Measurements from ENCODE around the gene ALPI.
"Not testable (repeated sequence)": the region's sequence is repeated elsewhere in the genome, so short reads cannot be mapped to it uniquely, and the experiment has no call there.

The ALPI gene

DNA sequence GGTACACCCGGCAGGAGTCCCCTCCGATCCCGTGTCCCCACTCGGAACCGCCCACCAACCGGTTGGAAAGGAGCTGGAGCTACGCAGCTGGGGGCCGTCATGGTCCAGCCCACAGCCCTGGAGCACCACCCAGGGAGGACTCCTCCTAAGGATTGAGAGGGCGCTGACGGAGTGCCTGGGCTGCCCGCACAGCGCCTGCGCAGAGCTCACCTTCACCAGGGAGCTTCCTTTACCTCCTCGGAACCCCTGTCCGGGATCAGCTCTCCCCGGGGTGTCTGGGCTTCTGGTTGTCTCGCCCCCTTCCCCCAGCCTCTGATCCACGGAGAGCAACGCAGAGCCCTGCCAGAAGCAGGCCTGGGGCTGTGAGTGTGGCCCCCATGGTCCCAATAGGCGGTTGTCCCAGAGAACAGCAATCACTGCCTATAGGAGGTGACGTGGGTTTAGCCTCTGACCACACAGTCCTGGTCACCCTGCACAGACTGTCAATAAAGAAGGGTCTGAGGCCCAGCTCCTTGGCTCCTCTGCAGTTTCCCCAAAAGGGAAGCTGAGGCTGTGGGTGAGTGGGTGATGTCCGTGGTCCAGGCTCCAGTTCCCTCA is 34.7 kb upstream of the ALPI start:
- no peak for DNase-seq

DNA sequence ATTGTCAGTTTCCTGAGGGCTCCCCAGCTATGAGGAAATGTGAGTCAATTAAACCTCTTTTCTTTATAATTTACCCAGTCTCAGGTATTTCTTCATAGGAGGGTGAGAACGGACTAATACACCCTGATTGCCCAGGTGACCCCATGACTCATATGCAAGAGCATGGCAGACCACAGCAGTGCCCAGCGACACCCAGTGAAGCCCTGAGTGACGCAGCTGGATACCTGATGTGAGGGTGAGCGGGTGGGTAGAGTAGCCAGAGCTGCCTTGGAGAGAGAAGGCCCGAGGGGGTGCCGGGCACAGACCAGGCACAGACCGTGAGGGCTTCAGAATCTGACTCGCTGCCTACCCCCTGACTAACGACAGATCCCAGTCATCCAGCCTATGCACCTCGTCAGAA is 33.9 kb upstream of the ALPI start:
- no peak for DNase-seq

DNA sequence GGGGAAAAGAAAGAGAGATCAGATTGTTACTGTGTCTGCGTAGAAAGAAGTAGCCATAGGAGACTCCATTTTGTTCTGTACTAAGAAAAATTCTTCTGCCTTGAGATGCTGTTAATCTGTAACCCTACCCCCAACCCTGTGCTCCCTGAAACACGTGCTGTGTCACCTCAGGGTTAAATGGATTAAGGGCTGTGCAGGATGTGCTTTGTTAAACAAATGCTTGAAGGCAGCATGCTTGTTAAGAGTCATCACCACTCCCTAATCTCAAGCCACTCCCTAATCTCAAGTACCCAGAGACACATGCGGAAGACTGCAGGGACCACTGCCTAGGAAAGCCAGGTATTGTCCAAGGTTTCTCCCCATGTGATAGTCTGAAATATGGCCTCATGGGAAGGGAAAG is 33.0 kb upstream of the ALPI start:
- not testable (repeated sequence) for DNase-seq

DNA sequence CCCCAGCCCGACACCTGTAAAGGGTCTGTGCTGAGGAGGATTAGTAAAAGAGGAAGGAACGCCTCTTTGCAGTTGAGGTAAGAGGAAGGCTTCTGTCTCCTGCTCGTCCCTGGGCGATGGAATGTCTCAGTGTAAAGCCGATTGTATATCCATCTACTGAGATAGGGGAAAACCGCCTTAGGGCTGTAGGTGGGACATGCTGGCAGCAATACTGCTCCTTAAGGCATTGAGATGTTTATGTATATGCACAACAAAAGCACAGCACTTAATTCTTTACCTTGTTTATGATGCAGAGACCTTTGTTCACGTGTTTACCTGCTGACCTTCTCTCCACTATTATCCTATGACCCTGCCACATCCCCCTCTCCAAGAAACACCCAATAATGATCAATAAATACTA is 32.5 kb upstream of the ALPI start:
- not testable (repeated sequence) for DNase-seq

DNA sequence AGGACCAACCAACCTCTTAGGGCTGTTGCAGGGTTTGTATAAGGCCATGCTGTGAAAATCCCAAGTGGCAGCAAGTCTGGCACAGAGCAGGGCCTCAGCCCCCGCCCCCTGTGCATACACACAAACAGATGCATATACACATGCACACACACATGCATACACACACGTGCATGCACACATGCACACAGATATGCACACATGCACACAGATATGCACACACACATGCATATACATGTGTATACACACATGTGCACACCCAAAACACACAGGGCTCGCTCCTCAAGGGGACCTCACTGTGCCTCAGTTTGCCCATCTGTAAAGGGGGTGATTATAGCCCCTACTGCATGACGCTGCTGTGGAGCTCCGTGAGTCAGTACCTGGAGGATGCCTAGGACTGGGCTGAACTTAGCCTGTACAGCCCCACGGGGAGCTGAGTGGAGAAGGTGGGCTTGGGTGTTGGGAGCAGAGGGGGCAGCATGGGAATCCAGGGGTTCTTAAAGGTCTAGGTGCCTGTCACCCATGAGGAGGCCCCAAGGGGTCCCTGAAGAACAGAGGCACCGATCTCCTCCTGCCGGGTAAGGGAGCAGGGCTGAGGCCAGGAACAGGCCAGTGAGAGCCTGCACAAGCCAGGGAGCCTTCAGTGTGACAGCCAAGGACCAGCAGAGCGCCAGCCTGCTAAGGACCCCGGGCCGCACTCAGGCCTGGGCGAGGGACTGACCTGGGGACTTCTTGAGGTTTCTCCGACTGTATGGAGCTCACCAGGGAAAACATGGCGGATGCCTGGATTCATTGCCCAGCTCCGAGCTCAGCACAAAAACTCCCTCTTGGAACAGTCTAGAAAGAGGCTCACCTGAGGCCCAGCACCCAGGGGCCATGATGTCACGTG is 24.0 kb upstream of the ALPI start:
- DNase-seq, result no peak

DNA sequence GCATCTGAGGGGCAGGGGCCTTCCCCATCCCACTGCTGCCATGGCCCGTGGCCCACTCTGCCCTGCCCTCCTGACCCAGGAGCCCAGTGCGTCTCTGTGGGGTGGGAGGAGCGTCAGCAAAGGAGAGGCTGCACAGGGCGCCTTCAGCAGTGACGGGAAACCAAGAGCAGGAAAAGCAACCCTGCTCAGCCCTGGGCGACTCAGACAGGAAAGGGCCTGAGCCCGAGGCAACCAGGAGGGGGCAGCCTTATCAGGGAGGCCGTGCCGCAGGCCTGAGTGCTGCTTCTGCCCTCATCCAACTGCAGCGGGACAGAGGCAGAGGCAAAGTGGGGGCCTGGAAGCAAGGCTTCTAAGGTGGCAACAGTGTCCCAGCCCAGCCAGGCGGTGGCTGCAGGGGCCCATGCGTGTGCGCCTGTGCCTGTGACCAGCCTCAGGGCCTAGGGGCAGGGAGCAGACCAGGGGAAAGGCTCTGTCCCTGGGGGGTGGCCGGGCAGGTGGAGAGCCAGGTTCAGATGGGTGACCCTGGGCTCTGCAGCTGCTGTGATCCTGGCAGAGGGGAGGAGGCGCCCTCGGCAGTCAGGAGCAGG is 23.3 kb upstream of the ALPI start:
- no peak for DNase-seq

DNA sequence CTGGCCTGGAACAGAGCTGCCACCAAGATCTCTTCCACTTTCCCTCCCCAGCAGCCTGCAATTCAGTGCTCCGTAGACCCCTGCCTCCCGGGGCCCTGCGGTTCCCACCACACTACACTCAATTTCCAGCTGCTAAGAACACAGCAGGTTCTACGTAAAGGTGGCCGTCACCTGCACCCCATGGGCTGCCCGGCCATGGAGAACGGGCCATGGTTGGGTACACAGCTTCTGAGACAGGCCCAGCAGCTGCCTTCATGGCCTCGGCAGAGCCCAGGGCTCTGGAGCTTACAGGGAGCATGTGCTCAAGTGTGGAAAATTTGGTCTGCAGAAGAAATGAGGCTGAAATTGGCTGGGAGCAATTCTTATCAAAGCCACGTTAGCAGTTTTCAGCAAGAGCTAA is 22.3 kb upstream of the ALPI start:
- not testable (repeated sequence) for DNase-seq

DNA sequence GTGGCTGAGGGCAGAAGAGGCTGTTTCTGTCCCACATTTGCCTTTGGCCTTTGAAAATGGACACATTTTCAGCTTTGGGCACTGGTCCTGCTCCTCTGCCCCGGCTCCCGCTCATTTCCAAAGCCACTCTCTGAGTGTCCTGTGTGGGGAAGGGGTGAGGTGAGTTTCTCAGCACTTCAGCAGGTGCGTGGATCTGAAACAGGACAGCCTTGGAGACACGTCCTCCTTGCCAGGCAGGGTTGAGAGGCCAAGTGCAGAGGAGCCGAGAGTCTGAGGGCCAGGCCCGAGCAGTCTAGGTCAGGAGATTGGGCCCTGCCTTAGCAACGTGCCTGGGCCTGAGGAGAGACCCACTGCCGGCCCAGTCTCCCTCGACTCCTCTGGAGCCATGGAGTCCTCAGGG is 21.9 kb upstream of the ALPI start:
- no peak for DNase-seq

DNA sequence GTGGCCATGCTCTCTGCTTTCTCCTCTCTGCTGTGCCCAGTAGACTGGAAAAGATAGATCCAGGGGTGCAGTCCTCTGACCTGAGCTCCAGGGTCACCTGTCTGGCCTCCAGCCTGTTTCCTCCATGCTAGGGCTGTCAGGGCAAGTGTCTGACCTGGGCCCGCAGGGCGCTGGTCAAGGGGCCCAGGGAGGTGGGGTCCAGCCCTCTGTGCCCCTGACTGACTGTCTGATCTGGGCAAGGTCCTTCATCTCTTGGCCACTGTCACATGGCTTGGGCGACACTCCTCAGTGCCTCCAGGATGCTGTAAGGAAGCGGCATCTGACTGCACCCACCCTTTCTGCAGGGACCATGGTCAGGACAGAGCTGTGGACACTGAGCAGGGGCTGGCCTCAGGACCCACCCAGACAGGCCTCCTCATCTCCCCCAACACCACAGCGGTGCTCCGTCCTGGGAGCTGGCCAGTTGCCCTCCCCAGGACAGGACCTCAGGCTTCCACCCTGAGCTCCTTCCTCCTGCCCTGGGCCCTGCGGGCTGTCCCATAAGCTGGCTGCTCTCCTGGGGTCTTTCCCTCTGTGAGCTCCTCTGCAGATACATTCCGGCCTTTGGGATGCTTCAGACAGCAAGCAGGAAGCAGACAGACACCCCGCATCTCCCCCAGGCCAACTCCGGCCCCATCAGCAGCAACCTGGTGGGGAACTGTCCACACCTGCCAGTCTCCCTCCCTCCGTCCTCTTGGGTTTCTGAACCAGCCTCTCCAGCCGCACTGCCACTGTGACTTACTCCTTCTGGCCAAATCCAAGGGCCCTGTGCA is 21.2 kb upstream of the ALPI start:
- no peak for DNase-seq

DNA sequence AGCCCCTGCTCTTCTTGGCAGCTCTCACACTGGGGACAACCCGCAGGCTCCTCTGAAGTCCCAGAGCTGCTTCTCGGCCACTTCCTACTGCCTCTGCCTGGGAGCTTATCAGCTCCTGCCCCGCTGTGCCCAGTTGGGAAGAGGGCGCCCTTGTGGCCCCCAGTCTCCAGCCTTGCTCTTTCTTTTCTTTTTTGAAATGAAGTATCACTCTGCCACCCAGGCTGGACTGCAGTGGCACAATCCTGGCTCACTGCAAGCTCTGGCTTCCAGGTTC is 20.6 kb upstream of the ALPI start:
- no peak for DNase-seq

DNA sequence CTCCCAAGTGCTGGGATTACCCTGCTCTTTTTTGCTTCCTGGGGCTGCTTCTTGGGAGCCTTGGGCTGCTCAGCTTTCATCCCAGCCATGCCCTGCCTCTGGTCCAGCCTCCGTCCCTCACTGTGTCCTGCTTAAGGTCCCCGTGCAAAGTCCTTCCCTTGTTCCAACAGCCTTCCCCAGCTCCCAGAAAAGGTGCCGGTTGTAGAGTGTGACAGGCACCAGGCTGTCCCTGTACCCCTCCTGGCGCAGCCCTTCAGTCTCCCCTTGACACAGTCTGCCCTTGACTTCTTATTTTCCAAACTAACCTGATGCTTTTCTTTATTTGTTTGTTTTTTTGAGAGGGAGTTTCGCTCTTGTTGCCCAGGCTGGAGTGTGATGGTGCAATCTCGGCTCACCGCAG is 20.1 kb upstream of the ALPI start:
- DNase-seq, result no peak

DNA sequence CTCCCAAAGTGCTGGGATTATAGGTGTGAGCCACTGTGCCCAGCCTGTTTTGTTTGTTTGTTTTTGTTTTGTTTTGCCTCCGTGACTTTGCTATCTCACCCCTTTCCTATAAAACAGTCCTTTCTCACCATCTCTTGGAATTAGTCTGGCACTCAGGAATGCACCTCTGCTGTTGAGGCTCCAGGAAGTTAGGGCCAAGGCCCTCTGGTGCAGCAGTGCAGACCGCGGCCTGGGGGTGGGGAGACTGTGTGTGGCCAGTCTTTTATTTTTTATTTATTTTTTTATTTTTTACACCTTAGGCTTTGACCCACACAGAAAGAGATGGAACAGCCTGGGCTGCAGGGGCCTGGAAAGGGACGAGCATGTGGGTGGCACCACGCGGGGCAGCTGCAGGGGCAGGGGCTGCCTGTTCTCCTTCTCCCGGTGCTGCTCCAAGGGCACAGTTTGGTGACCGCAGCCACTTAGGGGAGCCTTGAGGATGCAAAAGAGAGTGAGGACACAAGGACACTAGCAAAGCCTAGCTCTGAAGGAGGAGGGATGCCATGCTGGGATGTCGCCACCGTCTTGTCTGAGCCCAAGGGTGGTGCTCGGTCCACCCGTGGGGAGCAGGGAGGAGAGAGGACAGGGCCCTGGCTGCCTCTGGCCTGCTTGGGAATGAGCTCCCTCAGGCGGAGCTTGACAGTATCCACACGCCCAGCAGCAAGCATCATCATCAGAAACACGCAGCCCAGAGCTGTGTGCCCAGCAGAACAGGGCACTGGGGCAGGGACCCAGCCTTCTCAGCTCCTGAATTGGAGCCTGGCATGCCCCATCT is 19.4 kb upstream of the ALPI start:
- DNase-seq, result no peak

DNA sequence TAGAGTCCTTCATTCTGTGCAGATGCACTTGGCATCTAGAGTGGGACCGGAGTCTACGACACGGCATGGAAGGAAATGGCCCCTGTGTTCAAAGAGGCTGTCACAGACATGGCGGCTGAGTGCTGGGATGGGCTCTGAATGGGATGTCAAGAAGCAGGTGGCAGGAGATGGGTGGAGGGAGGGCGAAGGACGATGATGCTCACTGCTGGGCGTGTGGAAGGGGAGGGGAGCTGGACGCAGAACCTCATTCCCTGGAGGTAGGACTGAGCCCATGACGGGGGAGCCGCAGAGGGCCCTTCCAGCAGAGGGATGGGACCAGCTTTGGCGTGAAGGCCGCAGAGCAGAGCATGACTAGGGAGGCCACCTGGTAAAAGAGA is 18.8 kb upstream of the ALPI start:
- DNase-seq, result no peak

DNA sequence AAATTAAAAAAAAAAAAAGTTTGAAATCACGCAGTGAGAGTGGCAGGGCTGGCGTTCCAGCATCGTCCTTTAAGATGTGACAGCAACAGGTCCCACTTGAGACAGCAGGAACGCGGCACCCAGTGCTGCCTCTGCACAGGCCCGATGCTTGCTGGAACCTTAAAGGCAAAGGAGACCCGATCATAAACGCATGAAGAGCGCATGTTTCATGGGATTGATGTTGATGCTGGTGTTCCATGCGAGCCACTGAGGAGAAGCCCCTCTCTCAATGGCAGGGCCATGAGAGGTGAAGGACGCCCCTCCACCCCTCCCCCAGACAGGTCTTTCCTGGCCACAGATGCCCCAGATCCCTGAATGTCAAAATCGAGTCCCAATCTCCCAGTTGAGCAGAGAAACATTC is 17.9 kb upstream of the ALPI start:
- DNase-seq, result no peak

DNA sequence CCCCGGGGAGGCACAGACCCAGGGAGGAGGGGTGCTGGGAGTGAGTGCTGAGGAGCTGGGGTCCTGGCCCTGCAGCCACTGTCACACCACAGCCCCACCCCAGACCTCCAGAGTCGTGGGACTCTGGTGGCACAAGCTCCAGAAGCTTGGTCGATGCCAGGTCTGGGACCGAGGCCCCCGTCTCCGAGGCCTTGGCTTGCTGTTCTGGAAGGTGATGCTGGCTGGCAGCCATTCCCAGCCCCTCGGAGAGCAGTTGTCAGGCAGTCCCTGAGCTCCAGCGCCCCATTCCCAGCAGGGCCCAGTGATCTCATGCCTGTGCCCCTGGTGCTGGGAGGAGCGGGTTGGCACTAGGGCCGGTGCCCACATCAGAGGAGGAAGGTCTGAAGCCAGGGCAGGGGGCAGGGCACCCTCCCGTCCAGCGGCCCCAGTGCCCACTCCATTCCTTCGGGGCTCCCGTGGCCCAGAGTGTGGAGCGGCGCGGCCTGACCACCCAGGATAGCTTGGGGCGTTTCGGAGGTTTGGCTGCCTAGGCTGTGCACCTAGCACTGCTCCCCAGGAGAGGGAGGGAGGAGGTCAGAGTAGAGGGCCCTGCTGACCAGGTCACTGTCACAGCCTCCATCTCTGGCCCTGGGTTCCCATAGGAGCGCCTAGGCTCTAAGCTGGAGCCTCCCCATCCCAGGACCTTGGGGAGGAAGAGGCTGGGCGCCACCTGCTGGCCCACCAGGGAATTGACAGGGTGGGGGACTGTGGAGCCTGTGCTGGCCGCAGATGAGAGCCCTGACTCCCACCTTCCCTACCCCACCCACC is 16.8 kb upstream of the ALPI start:
- no peak for DNase-seq

DNA sequence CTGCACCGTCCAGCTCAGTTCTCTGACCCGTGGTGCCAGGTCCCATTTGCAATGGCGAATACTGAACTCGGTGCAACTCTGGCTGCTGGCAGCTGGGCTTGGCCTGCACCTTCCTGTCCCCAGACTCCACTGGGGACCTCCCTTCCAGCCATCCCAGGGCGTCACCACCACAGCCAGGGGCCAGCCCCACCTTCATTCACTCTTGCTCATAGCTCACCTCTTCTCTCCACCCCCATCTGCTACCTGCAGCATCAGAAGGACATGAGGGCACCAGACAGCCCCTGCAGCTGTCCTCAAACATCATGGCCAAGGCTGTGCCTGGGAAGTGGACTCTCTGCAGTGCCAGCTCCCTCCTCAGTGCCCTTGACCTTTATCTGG is 16.2 kb upstream of the ALPI start:
- DNase-seq, result no peak

DNA sequence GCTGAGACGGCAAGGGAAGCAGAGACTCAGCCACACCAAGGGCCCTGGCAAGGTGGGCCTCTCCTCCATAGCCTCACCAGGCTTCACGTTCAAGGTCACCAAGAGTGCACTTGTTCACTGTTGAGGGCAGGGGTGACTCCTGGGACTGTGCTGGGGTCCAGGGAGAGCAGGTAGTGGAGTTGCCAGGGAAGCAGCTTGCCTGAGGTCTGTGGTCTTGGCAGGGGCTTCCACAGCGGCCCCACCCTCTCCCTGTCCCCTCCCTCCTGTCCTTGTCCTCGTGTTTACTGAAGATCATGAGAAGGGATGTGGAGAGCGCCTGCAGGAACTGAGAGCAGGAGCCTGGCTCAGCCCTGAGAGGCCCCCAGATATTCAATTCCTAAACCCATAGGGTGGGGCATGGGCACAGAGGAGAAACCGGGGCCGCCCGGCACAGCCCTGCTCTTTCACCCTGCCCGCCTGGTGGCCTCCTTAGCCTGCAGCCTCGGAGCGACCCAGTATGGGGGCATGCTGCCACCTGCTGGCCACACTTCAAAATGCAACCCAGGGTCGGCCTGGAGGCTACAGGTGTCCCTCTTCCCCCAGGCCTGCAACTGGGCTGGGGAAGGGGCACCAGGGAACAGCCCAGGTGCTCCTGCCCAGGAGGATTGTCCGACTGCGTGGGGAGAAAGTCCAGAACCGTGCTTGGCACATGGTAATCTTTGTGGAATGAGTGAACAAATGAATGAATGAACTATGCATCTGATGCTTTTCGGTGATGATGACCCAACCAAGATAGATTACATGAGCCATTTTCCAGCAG is 15.5 kb upstream of the ALPI start:
- DNase-seq, result peak; percentile 88

DNA sequence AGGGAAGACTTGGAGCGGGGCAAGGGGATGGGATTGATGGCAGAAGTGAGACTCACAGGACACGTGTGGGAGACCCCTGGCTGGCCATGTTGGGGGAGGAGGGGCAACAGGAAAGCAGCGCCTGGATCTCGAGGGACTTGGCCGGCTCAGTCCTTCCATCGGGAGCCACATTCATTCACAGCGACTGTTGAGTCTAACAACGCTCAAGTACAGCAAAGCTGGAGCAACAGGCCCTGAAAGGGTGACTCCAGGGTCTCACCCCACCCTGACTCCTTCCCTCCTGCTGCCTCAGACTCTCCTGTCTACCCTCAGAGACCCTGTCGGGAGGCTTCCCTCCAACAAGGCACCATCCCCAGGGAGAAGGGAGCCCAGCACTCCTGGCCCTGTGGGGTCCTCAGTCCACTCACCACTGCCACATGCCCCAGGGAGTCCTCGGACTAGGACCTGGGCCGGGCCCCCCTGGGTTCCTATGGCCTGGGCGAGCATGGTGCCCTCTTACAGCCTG is 14.8 kb upstream of the ALPI start:
- DNase-seq, result no peak

DNA sequence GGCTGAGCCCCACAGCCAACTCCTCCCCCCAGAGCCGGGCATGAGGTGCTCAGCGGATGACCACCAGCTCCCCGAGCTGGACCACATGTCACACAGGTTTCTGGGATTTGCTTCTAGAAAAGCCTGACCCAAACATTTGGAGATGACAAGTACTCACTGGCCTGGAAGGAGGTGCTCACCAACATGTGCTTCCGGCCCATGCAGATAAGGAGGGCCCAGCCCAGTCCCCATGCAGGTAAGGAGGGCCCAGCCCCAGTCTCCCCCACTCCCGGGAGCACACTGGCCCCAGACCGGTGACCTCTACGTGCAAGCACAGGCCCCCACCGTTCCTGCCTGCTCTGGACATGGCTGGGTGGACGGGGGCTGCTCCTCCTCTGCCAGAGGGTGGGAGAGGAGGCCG is 14.0 kb upstream of the ALPI start:
- not testable (repeated sequence) for DNase-seq

DNA sequence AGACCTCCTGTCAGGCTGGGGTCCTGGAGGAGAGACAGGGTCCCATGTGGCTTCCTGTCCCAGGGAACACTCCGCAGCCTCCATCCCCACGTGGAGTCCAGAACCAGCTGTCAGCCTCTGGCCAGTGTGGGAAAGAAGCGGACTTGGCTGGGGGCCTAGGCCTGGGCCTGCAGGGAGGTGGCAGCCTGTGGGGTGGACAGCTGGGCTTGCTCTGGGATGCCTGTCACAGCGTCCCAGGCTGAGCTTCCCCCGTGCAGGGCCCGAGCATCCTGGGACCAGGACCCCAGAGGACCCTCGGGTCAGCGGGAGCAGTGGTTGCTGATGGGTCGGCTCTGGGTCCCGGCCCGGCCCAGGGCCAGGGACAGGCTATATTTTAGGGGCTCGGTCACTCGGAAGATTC is 13.5 kb upstream of the ALPI start:
- not testable (repeated sequence) for DNase-seq

DNA sequence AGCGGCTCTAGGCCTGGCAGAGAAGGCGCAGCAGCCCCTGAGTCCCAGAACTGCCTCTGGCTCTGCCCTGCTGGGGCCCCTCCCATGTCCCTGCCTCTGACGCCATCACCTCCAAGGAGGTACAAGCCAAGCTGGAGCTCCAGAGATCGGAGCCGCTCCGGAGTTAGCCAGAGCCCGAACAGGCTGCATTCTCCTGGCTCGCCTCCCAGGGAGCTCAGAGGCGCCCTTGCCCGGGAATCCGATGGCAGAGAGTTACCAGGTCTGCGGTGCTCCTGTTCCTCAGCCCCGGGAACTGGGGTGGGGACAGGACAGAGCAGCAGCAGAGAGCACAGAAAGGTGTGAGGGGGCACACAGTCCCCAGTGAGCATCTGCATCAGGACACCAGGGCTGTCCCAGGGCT is 12.9 kb upstream of the ALPI start:
- not testable (repeated sequence) for DNase-seq

Data from T-helper 9 cell (primary cell).